Central memory CD8-positive, alpha-beta T cell (primary cell): ENCODE data around the gene RBM26.

Experiments used
- ATAC-seq: fragments of 150-1000 bp; cut with Tn5 transposase; replicated peaks from 2 replicates; pipeline ENCODE4 v1.10.0; 2022; ENCODE audit warnings: mild to moderate bottlenecking, moderate FRiP score, moderate number of reproducible peaks; ENCODE audit not compliant: poor library complexity, severe bottlenecking; ENCODE audit errors: extremely low read depth
- DNase-seq, 2 donors: peaks; one replicate each; pipeline ENCODE4 v3.0.0; 2021; ENCODE audit warnings: low spot score in 2 of 2
- H3K27ac Mint-ChIP-seq: one replicate; pipeline ENCODE4 v1.8.0; 2022; ENCODE audit warnings: low read depth, mild to moderate bottlenecking, moderate library complexity, mixed read lengths
- H3K27me3 Mint-ChIP-seq: one replicate; pipeline ENCODE4 v1.8.0; 2022; ENCODE audit warnings: mixed read lengths
- H3K36me3 Mint-ChIP-seq: one replicate; pipeline ENCODE4 v1.8.0; 2022; ENCODE audit warnings: mild to moderate bottlenecking, moderate library complexity, mixed read lengths; ENCODE audit not compliant: insufficient read depth
- H3K4me1 Mint-ChIP-seq: one replicate; pipeline ENCODE4 v1.8.0; 2022; ENCODE audit warnings: mixed read lengths
- H3K4me3 Mint-ChIP-seq: one replicate; pipeline ENCODE4 v1.8.0; 2022; ENCODE audit warnings: mild to moderate bottlenecking, moderate library complexity, mixed read lengths
- H3K9me3 Mint-ChIP-seq: one replicate; pipeline ENCODE4 v1.8.0; 2022; ENCODE audit warnings: mixed read lengths

The RBM26 gene

DNA sequence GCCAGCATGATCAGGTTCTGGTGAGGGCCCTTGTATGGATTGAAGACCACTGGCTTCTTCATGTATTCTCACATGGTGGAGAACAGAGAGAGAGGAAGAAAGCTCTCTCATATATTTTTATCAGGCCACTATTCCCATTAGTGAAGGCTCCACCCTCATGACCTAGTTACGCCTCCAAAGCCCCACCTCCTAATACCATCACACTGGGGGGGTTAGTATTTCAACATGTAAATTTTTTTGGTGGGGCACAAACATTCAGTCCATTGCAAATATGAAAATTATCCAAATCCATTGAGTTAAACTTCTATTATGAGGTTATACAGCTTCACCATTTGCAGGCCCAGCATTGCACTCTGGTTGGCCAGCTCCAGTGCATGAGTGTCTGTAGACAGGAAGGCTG, 33.2 kb upstream of the RBM26 start:
- no peak for ATAC-seq

GRCh38 chr13:79435561-79435990, 29.5 kb upstream of the RBM26 start:
- no peaks in the 10 kb centered on the region for H3K36me3 Mint-ChIP-seq
- DNase-seq (no peak), ATAC-seq (no peak)
- no peaks in the 10 kb centered on the region for H3K4me1 Mint-ChIP-seq
- no peak overlapping the region for H3K27ac Mint-ChIP-seq
- no peaks in the 10 kb centered on the region for H3K9me3 Mint-ChIP-seq
- no peaks in the 10 kb centered on the region for H3K27me3 Mint-ChIP-seq
- H3K4me3 Mint-ChIP-seq = no peak overlapping the region

More for the DNA sequence above, 33.2 kb upstream of the RBM26 start:
- H3K27me3 Mint-ChIP-seq = no peaks in the 10 kb centered on the region
- H3K9me3 Mint-ChIP-seq = no peaks in the 10 kb centered on the region
- H3K4me1 Mint-ChIP-seq = no peaks in the 10 kb centered on the region
- H3K4me3 Mint-ChIP-seq = no peak overlapping the region
- no peak overlapping the region for H3K27ac Mint-ChIP-seq
- DNase-seq = no peak
- H3K36me3 Mint-ChIP-seq = no peaks in the 10 kb centered on the region

DNA sequence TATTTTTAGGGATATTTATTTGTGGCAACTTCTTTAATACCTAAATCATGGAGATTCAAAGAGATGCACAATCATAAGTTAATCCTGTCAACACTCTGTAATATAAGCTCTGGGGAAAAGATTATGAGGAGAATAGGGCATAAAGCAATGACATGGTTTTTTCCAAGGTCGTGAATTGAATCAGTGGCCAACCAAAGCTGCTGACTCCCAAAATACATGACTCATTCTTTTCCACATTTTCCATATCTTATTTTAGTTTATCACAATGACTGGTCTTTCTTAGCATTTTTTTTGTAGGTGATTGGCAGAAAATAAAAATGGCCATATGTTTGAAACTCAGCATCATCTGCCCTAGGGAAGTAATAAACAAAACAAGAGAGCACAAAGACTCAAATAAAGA, 28.5 kb upstream of the RBM26 start:
- Mint-ChIP-seq H3K9me3 (no peaks in the 10 kb centered on the region), H3K36me3 (no peaks in the 10 kb centered on the region), H3K4me3 (no peak overlapping the region), H3K27me3 (no peaks in the 10 kb centered on the region), H3K27ac (no peak overlapping the region), H3K4me1 (no peaks in the 10 kb centered on the region)
- no peak for ATAC-seq
- DNase-seq = no peak

- ATAC-seq = no peak
- Mint-ChIP-seq H3K27me3 (no peaks in the 10 kb centered on the region), H3K4me1 (no peaks in the 10 kb centered on the region), H3K4me3 (no peak overlapping the region), H3K9me3 (no peaks in the 10 kb centered on the region), H3K36me3 (no peaks in the 10 kb centered on the region), H3K27ac (no peak overlapping the region)
- DNase-seq = no peak
These were observed 26.9 kb upstream of the RBM26 start for GRCh38 chr13:79432992-79433391.

DNA sequence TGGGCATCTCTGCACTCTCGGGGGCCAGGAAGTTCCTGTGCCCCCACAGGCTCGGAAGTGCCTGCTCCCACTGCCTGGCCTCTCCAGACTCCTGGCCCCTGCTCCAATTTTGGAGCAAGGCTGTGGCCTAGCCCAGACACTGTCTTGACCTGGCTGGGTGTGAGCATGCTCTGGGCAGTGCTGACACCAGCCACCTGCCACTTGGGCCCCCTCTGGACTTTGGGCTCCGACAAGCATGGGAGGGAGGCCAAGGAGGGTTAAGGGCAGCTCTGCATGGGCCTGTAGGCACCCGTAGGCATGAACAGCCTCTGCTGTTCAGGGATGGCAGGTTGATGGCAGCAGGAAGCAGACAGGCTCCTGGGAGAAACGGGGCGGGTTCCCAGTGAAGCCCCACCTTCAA, 26.0 kb upstream of the RBM26 start:
- ATAC-seq = no peak
- no peaks in the 10 kb centered on the region for H3K4me1 Mint-ChIP-seq
- H3K36me3 Mint-ChIP-seq = no peaks in the 10 kb centered on the region

GRCh38 chr13:79429309-79429708, 23.3 kb upstream of the RBM26 start:
- Mint-ChIP-seq H3K27ac (no peak overlapping the region), H3K9me3 (no peaks in the 10 kb centered on the region), H3K36me3 (no peaks in the 10 kb centered on the region), H3K4me1 (no peaks in the 10 kb centered on the region), H3K4me3 (no peak overlapping the region), H3K27me3 (no peaks in the 10 kb centered on the region)
- DNase-seq (no peak), ATAC-seq (no peak)

More for the DNA sequence above, 26.0 kb upstream of the RBM26 start:
- Mint-ChIP-seq H3K9me3 (no peaks in the 10 kb centered on the region), H3K27me3 (no peaks in the 10 kb centered on the region), H3K4me3 (no peak overlapping the region), H3K27ac (no peak overlapping the region)
- DNase-seq = no peak

GRCh38 chr13:79427883-79428282, 21.8 kb upstream of the RBM26 start:
- ATAC-seq (no peak), DNase-seq (no peak)
- H3K4me1 Mint-ChIP-seq = no peaks in the 10 kb centered on the region
- no peak overlapping the region for H3K27ac Mint-ChIP-seq
- H3K36me3 Mint-ChIP-seq = no peaks in the 10 kb centered on the region
- H3K9me3 Mint-ChIP-seq = no peaks in the 10 kb centered on the region
- H3K27me3 Mint-ChIP-seq = no peaks in the 10 kb centered on the region
- H3K4me3 Mint-ChIP-seq = no peak overlapping the region

DNA sequence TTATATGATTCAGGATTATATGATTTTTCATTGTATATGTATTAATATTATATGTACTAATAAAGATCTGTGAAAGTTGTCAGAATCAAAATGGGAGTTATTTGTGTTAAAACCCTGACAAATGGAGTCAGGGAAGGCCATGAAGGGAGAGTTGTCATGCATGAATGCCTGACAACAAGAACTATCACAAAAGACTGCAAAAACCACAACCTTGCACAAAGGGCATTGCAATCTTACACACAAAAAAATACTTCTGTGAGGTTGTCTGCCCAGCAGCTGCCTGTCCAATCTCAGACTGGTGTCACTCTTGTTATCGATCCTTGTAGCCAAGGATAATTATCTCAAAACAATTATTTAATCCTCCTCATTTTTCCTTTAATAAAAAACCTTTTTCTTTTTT, 21.2 kb upstream of the RBM26 start:
- no peak overlapping the region for H3K27ac Mint-ChIP-seq
- no peaks in the 10 kb centered on the region for H3K27me3 Mint-ChIP-seq
- DNase-seq (no peak), ATAC-seq (no peak)
- no peaks in the 10 kb centered on the region for H3K4me1 Mint-ChIP-seq
- no peaks in the 10 kb centered on the region for H3K36me3 Mint-ChIP-seq
- H3K4me3 Mint-ChIP-seq = no peak overlapping the region
- H3K9me3 Mint-ChIP-seq = no peaks in the 10 kb centered on the region

- no peaks in the 10 kb centered on the region for H3K9me3 Mint-ChIP-seq
- DNase-seq (no peak), ATAC-seq (no peak)
- no peak overlapping the region for H3K4me3 Mint-ChIP-seq
- H3K36me3 Mint-ChIP-seq = no peaks in the 10 kb centered on the region
- no peak overlapping the region for H3K27ac Mint-ChIP-seq
- no peaks in the 10 kb centered on the region for H3K4me1 Mint-ChIP-seq
- no peaks in the 10 kb centered on the region for H3K27me3 Mint-ChIP-seq
These were observed 18.0 kb upstream of the RBM26 start for GRCh38 chr13:79423801-79424642.

GRCh38 chr13:79423340-79423739, 17.3 kb upstream of the RBM26 start:
- ATAC-seq (no peak), DNase-seq (no peak)
- Mint-ChIP-seq H3K9me3 (no peaks in the 10 kb centered on the region), H3K27me3 (no peaks in the 10 kb centered on the region), H3K4me3 (no peak overlapping the region), H3K36me3 (no peaks in the 10 kb centered on the region), H3K27ac (no peak overlapping the region), H3K4me1 (no peaks in the 10 kb centered on the region)

DNA sequence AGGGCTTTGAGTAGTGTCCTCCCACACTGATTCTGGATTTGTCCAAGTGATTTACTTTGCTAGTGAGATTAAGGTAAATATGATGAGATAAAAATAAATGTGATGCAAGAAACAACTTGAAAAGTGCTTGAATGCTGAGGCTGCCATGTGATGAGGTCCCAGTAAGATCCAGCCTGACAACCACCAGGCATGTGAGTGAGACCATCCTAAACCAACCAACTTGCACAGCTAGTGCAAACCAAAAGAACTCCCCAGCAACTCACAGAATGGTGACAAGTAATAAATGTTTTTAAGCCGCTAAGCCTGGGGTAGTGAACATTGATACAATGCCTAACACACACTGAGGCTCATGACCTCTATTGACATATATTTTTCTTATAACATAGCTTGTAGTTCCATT, 13.3 kb upstream of the RBM26 start:
- no peaks in the 10 kb centered on the region for H3K9me3 Mint-ChIP-seq
- ATAC-seq (no peak), DNase-seq (no peak)
- no peak overlapping the region for H3K27ac Mint-ChIP-seq
- H3K36me3 Mint-ChIP-seq = peaks cover 1% of the 10 kb centered on the region
- H3K4me1 Mint-ChIP-seq = no peaks in the 10 kb centered on the region
- H3K4me3 Mint-ChIP-seq = no peak overlapping the region
- no peaks in the 10 kb centered on the region for H3K27me3 Mint-ChIP-seq

DNA sequence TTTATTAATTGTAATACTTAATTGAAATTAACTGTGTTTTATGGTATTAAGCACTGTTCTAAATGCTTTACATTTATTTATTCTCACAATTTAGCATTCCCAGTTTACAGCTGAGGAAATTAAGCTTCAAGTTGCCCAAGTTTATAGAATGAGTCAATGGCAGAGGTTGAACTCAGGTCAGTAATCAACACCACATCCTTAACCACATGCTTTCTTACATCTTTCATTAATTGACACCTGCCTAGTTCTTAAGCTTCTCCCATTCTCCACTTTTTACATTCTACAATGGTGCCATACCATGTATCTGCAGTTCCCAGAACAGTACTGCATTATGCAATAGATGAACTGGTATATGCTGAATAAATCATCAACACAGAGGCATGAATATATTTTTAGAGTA, 11.7 kb upstream of the RBM26 start:
- H3K27me3 Mint-ChIP-seq = no peaks in the 10 kb centered on the region
- ATAC-seq (no peak), DNase-seq (no peak)
- no peak overlapping the region for H3K4me3 Mint-ChIP-seq
- H3K27ac Mint-ChIP-seq = no peak overlapping the region
- no peaks in the 10 kb centered on the region for H3K4me1 Mint-ChIP-seq
- peaks cover 1% of the 10 kb centered on the region for H3K36me3 Mint-ChIP-seq
- no peaks in the 10 kb centered on the region for H3K9me3 Mint-ChIP-seq

DNA sequence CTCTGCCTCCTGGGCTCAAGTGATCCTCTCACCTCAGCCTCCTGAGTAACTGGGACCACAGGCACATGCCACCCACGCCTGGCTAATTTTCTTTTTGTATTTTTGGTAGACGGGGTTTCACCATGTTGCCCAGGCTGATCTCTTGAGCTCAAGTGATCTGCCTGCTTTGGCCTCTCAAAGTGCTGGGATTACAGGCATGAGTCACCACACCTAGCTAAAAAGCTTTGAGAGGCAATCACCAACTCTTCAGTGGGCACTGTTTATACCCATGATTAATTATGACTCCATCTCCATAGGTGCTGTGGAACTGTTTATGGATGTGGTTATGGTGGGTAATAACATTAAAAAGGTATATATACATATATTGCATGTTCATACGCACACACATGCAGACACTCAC, 7.5 kb upstream of the RBM26 start:
- H3K4me3 Mint-ChIP-seq = no peak overlapping the region
- no peak for DNase-seq
- peaks cover 1% of the 10 kb centered on the region for H3K36me3 Mint-ChIP-seq
- H3K27ac Mint-ChIP-seq = no peak overlapping the region
- H3K27me3 Mint-ChIP-seq = no peaks in the 10 kb centered on the region
- ATAC-seq = no peak
- no peaks in the 10 kb centered on the region for H3K4me1 Mint-ChIP-seq
- H3K9me3 Mint-ChIP-seq = no peaks in the 10 kb centered on the region
